ENCODE measurements around the gene JCAD.

GRCh38 chr10:30075481-30075880 is 16.1 kb upstream of the JCAD start:
- TF ChIP-seq CTCF (IDR thresholded peaks at IDR 0.05), result no peak
- no peak for TF ChIP-seq POLR2A (IDR thresholded peaks at IDR 0.05)
